ENCODE measurements around the gene URGCP. TPM values are rescaled to one million over a fixed set of nuclear protein-coding genes. Genes with fewer than 3 reads are reported as not detected.

Gene URGCP
- 28.2 and 35.0 TPM in 2 replicates for total RNA-seq (ENCODE audit: low replicate concordance)
- long read RNA-seq, full-length matches to known transcripts: 38 of 53 reads
- long read RNA-seq, partial matches to known transcripts: 1 of 53 reads
- long read RNA-seq, other reads (novel, unspliced or antisense): 14 of 53 reads

- Mint-ChIP-seq H3K27ac (peak within 1 kb of the TSS; percentile 93), H3K4me1 (ENCODE audit: unreplicated experiment) (peaks cover 21% of the 10 kb centered on the region), H3K4me3 (peak within 1 kb of the TSS; percentile 96), H3K27me3 (no peaks in the 10 kb centered on the region), H3K9me3 (no peaks in the 10 kb centered on the region), H3K36me3 (peaks cover 6% of the 10 kb centered on the region)
- DNase-seq (ENCODE audit: extremely low spot score, unreplicated experiment): peak; percentile 71
- TF ChIP-seq CTCF (conservative IDR thresholded peaks at IDR 0.05): no peak
These were observed at the start of gene URGCP for GRCh38 chr7:43906331-43907010. Gene URGCP, minus strand, starts transcription at chr7:43906596. Its CDS starts 21 bp downstream, at chr7:43906575.

- H3K9me3 Mint-ChIP-seq: no peaks in the 10 kb centered on the region
- TF ChIP-seq CTCF (conservative IDR thresholded peaks at IDR 0.05): no peak
- H3K4me1 Mint-ChIP-seq (ENCODE audit: unreplicated experiment): no peaks in the 10 kb centered on the region
- no peak overlapping the region for H3K27ac Mint-ChIP-seq
- H3K36me3 Mint-ChIP-seq: peaks cover 14% of the 10 kb centered on the region
- DNase-seq (ENCODE audit: extremely low spot score, unreplicated experiment): no peak
- no peak overlapping the region for H3K4me3 Mint-ChIP-seq
- H3K27me3 Mint-ChIP-seq: no peaks in the 10 kb centered on the region
These were observed 49.6 kb upstream of the URGCP start for GRCh38 chr7:43956027-43956426.

- peaks cover 6% of the 10 kb centered on the region for H3K36me3 Mint-ChIP-seq
- H3K4me1 Mint-ChIP-seq (ENCODE audit: unreplicated experiment): no peaks in the 10 kb centered on the region
- no peaks in the 10 kb centered on the region for H3K9me3 Mint-ChIP-seq
- H3K27me3 Mint-ChIP-seq: no peaks in the 10 kb centered on the region
- no peak overlapping the region for H3K4me3 Mint-ChIP-seq
- peak overlapping the region; percentile 68 for H3K27ac Mint-ChIP-seq
- TF ChIP-seq CTCF (conservative IDR thresholded peaks at IDR 0.05): peak; percentile 57
- no peak for DNase-seq (ENCODE audit: extremely low spot score, unreplicated experiment)
These were observed 48.3 kb upstream of the URGCP start for GRCh38 chr7:43954524-43955228.

- Mint-ChIP-seq H3K27me3 (no peaks in the 10 kb centered on the region), H3K4me1 (ENCODE audit: unreplicated experiment) (no peaks in the 10 kb centered on the region), H3K27ac (no peak overlapping the region), H3K4me3 (no peak overlapping the region), H3K9me3 (no peaks in the 10 kb centered on the region), H3K36me3 (peaks cover 3% of the 10 kb centered on the region)
- no peak for DNase-seq (ENCODE audit: extremely low spot score, unreplicated experiment)
- no peak for TF ChIP-seq CTCF (conservative IDR thresholded peaks at IDR 0.05)
These were observed 46.7 kb upstream of the URGCP start for GRCh38 chr7:43953071-43953470.

- no peak overlapping the region for H3K4me3 Mint-ChIP-seq
- no peaks in the 10 kb centered on the region for H3K9me3 Mint-ChIP-seq
- TF ChIP-seq CTCF (conservative IDR thresholded peaks at IDR 0.05): no peak
- no peak for DNase-seq (ENCODE audit: extremely low spot score, unreplicated experiment)
- no peak overlapping the region for H3K27ac Mint-ChIP-seq
- H3K27me3 Mint-ChIP-seq: no peaks in the 10 kb centered on the region
- H3K36me3 Mint-ChIP-seq: peaks cover 7% of the 10 kb centered on the region
- H3K4me1 Mint-ChIP-seq (ENCODE audit: unreplicated experiment): no peaks in the 10 kb centered on the region
These were observed 45.6 kb upstream of the URGCP start for GRCh38 chr7:43952028-43952427.

Data from type B pancreatic cell (in vitro differentiated cells).